ENCODE measurements around the gene BRSK1.

Gene BRSK1

DNA sequence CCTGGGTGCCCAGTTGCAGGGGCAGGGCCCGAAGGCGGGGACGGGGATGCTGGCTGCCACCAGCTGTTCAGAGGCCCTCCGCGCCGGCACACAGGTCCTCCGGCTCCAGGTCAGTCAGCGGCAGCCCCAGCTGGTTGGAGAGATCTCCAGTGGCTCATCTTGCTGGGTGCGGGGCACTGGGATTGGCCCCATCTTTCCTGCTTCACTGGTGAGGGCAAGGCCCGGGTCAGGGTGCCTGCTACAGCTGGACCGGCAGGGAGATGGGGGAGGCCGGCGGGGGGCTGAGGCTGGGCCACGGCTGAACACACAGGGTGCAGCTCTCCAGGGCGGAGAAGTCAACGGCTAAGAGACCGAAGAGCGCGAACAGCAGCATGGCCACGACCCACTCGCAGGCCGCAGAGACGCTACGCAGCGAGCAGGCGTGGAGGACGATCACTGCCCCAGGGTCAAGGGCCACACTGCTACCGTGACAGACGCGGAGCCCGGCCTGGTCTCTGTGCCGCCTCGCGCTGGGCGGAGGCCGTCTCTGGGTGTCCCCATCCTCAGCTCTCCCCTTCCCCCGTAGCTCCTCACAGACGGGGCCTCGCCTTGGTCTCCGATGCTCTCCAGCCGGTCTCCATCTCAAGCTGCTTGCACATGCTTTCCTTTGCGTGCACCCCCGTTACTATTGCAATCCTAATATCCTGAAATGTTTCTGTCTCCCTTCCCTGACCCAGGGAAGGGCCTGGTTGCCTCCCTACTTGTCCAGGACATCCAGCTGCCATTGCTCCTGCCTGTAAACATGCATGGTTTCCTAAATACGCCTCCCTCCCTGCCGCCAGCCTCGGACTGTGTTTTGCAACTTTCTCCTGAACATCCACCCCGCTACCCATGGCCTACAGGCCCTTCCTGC is 29.1 kb downstream of the BRSK1 start:
- no peaks in the 10 kb centered on the region for H3K4me1 ChIP-seq (ENCODE audit: insufficient read depth, low read length)
- peaks cover 11% of the 10 kb centered on the region for H3K36me3 ChIP-seq (ENCODE audit: insufficient read depth, low read length)
- H3K9ac ChIP-seq (ENCODE audit: low read length), result no peak overlapping the region
- H3K9me3 ChIP-seq (ENCODE audit: low read length), result no peaks in the 10 kb centered on the region
- H3K27ac ChIP-seq (ENCODE audit: low read depth, low read length), result no peak overlapping the region
- H3K4me3 ChIP-seq (ENCODE audit: low read depth in 1 of 2, low read length in 2 of 2), result no peak overlapping the region
- H3K27me3 ChIP-seq (ENCODE audit: control insufficient read depth in 1 of 2, insufficient read depth in 2 of 2, low read length in 2 of 2), result no peaks in the 10 kb centered on the region

DNA sequence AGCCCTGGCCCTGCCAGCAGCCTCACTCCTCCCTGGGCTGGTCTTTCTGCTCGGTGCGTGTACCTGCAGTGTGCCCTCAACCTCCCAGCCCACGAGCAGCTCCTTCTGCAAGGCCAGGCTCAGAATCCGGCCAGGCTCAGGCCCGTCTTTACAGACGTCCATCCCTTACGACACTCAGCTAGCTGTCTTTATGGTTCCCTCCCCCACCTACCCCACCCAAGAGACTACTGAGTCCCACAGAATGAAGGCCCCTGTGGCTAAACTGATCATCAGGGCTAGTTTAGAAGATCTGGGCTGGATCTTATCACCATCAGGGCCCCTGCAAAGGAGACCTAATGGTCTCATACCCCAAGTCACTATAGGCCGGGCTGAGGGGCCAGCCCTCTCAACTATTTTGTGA is 30.6 kb downstream of the BRSK1 start:
- Histone ChIP-seq H3K27ac (ENCODE audit: low read depth, low read length) (no peak overlapping the region), H3K4me1 (ENCODE audit: insufficient read depth, low read length) (no peaks in the 10 kb centered on the region), H3K27me3 (ENCODE audit: control insufficient read depth in 1 of 2, insufficient read depth in 2 of 2, low read length in 2 of 2) (no peaks in the 10 kb centered on the region), H3K4me3 (ENCODE audit: low read depth in 1 of 2, low read length in 2 of 2) (no peak overlapping the region), H3K9me3 (ENCODE audit: low read length) (no peaks in the 10 kb centered on the region), H3K9ac (ENCODE audit: low read length) (no peak overlapping the region), H3K36me3 (ENCODE audit: insufficient read depth, low read length) (peaks cover 5% of the 10 kb centered on the region)

DNA sequence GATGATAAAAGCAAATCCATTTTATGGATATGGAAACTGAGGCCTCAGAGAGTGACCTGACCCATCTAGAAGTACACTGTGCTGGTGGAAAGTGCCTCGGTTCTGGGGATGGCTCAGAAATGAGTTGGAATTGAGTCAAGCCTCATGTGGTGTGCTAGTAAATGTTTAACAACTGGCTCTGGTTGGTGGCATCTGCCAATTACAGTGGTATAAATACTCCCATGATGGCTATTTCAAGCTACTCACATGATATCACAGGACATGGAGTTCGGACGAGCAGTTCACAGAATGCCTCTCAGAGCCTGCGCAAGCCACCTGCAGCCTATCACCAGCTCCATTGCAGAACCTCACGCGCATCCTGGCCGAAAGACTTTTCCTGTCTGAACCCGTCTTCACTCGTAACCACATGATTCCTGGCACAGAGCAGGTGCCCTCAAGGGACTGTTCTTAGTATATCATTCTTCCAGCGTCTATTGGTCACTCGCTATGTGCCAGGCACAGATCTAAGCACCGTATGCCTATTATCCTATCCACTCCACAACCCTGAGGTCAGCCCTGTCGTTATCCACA is 32.2 kb downstream of the BRSK1 start:
- Histone ChIP-seq H3K9ac (ENCODE audit: low read length) (no peak overlapping the region), H3K27me3 (ENCODE audit: control insufficient read depth in 1 of 2, insufficient read depth in 2 of 2, low read length in 2 of 2) (peaks cover 0 to 5% of the 10 kb centered on the region in 2 donors), H3K36me3 (ENCODE audit: insufficient read depth, low read length) (no peaks in the 10 kb centered on the region), H3K4me1 (ENCODE audit: insufficient read depth, low read length) (no peaks in the 10 kb centered on the region), H3K27ac (ENCODE audit: low read depth, low read length) (no peak overlapping the region), H3K9me3 (ENCODE audit: low read length) (no peaks in the 10 kb centered on the region), H3K4me3 (ENCODE audit: low read depth in 1 of 2, low read length in 2 of 2) (no peak overlapping the region)

DNA sequence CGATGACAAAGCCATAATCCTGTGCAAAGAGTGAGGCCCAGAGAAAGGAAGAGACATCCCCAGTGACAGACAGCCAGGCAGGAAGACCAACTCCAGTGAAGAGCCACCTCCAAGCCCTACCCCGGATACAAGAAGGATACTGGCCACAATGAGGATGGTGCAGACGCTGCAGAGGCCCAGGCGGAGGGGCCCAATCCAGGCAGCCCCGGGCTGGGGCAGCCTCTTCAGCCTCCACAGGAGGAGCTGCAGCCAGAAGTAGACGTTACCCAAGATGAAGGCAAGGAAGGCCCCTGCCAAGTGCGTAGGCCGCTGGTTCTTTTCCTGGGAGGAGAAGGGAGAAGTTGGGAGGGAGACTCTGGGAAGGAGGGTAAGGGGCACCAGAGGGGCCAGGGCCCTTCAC is 32.8 kb downstream of the BRSK1 start:
- H3K9me3 ChIP-seq (ENCODE audit: low read length), result no peaks in the 10 kb centered on the region
- no peak overlapping the region for H3K27ac ChIP-seq (ENCODE audit: low read depth, low read length)
- no peaks in the 10 kb centered on the region for H3K36me3 ChIP-seq (ENCODE audit: insufficient read depth, low read length)
- no peak overlapping the region for H3K9ac ChIP-seq (ENCODE audit: low read length)
- H3K27me3 ChIP-seq (ENCODE audit: control insufficient read depth in 1 of 2, insufficient read depth in 2 of 2, low read length in 2 of 2), result peaks cover 0 to 5% of the 10 kb centered on the region in 2 donors
- no peaks in the 10 kb centered on the region for H3K4me1 ChIP-seq (ENCODE audit: insufficient read depth, low read length)
- no peak overlapping the region for H3K4me3 ChIP-seq (ENCODE audit: low read depth in 1 of 2, low read length in 2 of 2)

DNA sequence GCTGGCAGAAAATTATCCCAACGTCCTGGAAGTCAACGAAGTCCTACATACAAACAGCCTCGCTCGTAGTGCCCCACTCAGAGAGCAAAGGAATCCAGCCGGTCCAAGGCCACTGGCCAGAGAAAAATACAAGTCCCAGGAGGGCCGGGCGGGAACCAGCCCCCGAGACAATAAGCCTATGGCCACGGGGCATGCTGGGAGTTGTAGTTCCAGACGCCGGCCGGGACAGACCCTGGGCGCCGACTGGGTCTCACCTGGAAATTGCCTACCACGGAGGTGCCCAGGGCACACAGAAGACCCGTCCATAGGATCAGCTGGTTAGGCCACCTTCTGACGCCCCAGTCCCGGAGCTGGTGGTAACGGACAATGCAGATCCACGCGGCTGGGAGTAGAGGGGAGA is 36.0 kb downstream of the BRSK1 start:
- Histone ChIP-seq H3K27ac (ENCODE audit: low read depth, low read length) (no peak overlapping the region), H3K36me3 (ENCODE audit: insufficient read depth, low read length) (no peaks in the 10 kb centered on the region), H3K9me3 (ENCODE audit: low read length) (no peaks in the 10 kb centered on the region), H3K4me3 (ENCODE audit: low read depth in 1 of 2, low read length in 2 of 2) (no peak overlapping the region), H3K9ac (ENCODE audit: low read length) (no peak overlapping the region), H3K27me3 (ENCODE audit: control insufficient read depth in 1 of 2, insufficient read depth in 2 of 2, low read length in 2 of 2) (peaks cover 0 to 5% of the 10 kb centered on the region in 2 donors), H3K4me1 (ENCODE audit: insufficient read depth, low read length) (no peaks in the 10 kb centered on the region)

- Histone ChIP-seq H3K9ac (ENCODE audit: low read length) (no peak overlapping the region), H3K27ac (ENCODE audit: low read depth, low read length) (no peak overlapping the region), H3K4me3 (ENCODE audit: low read depth in 1 of 2, low read length in 2 of 2) (no peak overlapping the region), H3K9me3 (ENCODE audit: low read length) (no peaks in the 10 kb centered on the region), H3K27me3 (ENCODE audit: control insufficient read depth in 1 of 2, insufficient read depth in 2 of 2, low read length in 2 of 2) (peaks cover 0 to 5% of the 10 kb centered on the region in 2 donors), H3K4me1 (ENCODE audit: insufficient read depth, low read length) (no peaks in the 10 kb centered on the region), H3K36me3 (ENCODE audit: insufficient read depth, low read length) (no peaks in the 10 kb centered on the region)
These were observed 37.1 kb downstream of the BRSK1 start for GRCh38 chr19:55320844-55321419.

DNA sequence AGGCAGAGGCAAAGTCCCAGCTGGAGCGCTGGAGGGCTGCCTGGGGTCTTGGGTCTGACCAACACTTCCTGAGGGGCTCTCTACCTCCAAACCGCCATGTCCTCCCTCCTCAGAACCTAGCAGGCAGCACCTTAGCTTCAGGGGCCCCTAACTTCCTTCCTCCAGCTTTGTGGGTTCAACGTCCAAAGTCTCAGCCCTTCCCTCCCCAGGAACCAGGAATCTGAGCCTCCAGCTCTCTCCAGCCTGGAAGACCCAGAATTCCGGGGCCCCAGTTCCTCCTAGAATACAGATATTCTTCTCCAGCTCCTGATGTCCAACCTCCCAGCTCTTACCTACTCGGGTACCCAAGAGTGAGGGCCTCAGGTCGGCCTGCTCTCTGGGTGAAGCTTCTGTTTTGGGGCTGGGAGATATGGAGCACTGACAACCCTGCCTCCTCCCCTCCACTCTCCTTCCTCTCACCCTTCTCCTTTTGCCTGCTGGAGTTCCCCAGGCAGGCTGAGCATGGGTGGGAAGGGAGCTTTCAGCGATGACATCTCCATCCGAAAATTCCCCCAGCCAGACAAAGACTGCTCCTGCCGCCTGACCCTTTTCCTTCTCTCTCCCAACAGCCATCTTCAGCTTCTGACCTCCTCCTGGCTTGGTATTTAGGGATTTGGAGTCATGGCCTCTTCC is 37.8 kb downstream of the BRSK1 start:
- Histone ChIP-seq H3K9ac (ENCODE audit: low read length) (no peak overlapping the region), H3K4me3 (ENCODE audit: low read depth in 1 of 2, low read length in 2 of 2) (no peak overlapping the region), H3K27ac (ENCODE audit: low read depth, low read length) (no peak overlapping the region)

DNA sequence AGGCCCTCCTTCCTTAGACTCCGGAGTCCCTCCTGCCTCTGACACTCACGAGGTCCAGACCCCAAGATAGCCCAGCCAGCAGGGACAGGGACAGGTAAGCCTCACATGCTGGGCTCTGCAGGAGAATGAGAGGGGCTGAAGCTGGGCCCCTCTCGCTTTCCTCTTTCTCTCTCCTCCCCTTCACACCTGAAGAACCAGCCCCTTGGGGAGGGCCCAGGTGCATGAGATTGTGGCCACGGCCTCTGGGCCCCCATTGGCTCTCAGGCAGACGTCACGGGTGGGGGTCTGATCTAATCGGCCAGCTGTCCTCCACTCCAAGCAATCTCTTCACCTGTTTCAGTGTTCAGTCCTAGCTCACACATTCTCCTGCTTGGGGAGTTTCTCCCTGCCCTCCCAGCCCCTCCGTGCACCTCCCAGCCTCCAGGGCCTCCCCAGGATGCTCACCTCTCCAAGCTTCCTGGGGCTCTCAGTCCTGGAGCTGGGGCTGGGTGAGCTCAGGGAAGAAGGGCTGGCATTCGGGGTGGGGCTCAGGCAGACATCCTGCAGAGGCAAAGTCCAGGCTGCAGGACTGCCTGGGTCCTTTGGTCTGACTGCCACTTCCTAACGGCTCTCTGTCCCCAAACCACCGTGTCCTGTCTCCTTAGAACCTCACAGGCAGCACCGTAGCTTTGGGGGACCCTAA is 38.5 kb downstream of the BRSK1 start:
- H3K27ac ChIP-seq (ENCODE audit: low read depth, low read length), result no peak overlapping the region
- no peaks in the 10 kb centered on the region for H3K4me1 ChIP-seq (ENCODE audit: insufficient read depth, low read length)
- H3K36me3 ChIP-seq (ENCODE audit: insufficient read depth, low read length), result no peaks in the 10 kb centered on the region
- no peaks in the 10 kb centered on the region for H3K9me3 ChIP-seq (ENCODE audit: low read length)
- peaks cover 0 to 5% of the 10 kb centered on the region in 2 donors for H3K27me3 ChIP-seq (ENCODE audit: control insufficient read depth in 1 of 2, insufficient read depth in 2 of 2, low read length in 2 of 2)
- H3K4me3 ChIP-seq (ENCODE audit: low read depth in 1 of 2, low read length in 2 of 2), result no peak overlapping the region
- no peak overlapping the region for H3K9ac ChIP-seq (ENCODE audit: low read length)

More for the DNA sequence above, 37.8 kb downstream of the BRSK1 start:
- Histone ChIP-seq H3K27me3 (ENCODE audit: control insufficient read depth in 1 of 2, insufficient read depth in 2 of 2, low read length in 2 of 2) (peaks cover 0 to 5% of the 10 kb centered on the region in 2 donors), H3K9me3 (ENCODE audit: low read length) (no peaks in the 10 kb centered on the region), H3K4me1 (ENCODE audit: insufficient read depth, low read length) (no peaks in the 10 kb centered on the region), H3K36me3 (ENCODE audit: insufficient read depth, low read length) (no peaks in the 10 kb centered on the region)

- no peaks in the 10 kb centered on the region for H3K9me3 ChIP-seq (ENCODE audit: low read length)
- H3K27me3 ChIP-seq (ENCODE audit: control insufficient read depth in 1 of 2, insufficient read depth in 2 of 2, low read length in 2 of 2), result peaks cover 0 to 5% of the 10 kb centered on the region in 2 donors
- no peak overlapping the region for H3K27ac ChIP-seq (ENCODE audit: low read depth, low read length)
- no peaks in the 10 kb centered on the region for H3K36me3 ChIP-seq (ENCODE audit: insufficient read depth, low read length)
- no peak overlapping the region for H3K9ac ChIP-seq (ENCODE audit: low read length)
- no peaks in the 10 kb centered on the region for H3K4me1 ChIP-seq (ENCODE audit: insufficient read depth, low read length)
- H3K4me3 ChIP-seq (ENCODE audit: low read depth in 1 of 2, low read length in 2 of 2), result no peak overlapping the region
These were observed 40.9 kb downstream of the BRSK1 start for GRCh38 chr19:55324662-55325061.

DNA sequence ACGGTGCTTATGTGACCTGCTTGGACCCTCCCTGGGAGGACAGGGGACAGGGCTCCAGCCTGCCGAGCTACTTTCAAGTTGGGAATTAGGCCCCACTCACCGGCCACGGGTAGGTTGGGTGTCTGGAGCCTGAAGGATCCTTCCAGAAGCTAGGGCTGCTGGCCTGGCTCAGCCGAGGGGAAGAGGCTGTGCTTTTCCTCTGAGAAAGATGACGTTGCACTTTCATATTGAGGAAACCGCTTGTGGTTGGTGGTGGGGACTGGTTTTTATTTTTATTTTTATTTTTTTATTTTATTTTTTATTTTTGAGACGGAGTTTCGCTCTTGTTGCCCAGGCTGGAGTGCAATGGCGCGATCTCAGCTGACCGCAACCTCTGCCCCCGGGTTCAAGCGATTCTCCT is 41.4 kb downstream of the BRSK1 start, which contains the start of gene TMEM150B:
Gene TMEM150B (minus strand): TSS at position 170 of the 400 bp plus-strand sequence. CDS start 4,305 bp downstream, outside the sequence.
- H3K4me1 ChIP-seq (ENCODE audit: insufficient read depth, low read length), result no peaks in the 10 kb centered on the region
- peaks cover 0 to under 1% of the 10 kb centered on the region in 2 donors for H3K27me3 ChIP-seq (ENCODE audit: control insufficient read depth in 1 of 2, insufficient read depth in 2 of 2, low read length in 2 of 2)
- no peaks in the 10 kb centered on the region for H3K36me3 ChIP-seq (ENCODE audit: insufficient read depth, low read length)
- no peaks in the 10 kb centered on the region for H3K9me3 ChIP-seq (ENCODE audit: low read length)
- no peak within 1 kb of the TSS for H3K9ac ChIP-seq (ENCODE audit: low read length)
- no peak within 1 kb of the TSS for H3K27ac ChIP-seq (ENCODE audit: low read depth, low read length)
- no peak within 1 kb of the TSS for H3K4me3 ChIP-seq (ENCODE audit: low read depth in 1 of 2, low read length in 2 of 2)
